ENCODE data around the gene DENND4C.

DENND4C gene

DNA sequence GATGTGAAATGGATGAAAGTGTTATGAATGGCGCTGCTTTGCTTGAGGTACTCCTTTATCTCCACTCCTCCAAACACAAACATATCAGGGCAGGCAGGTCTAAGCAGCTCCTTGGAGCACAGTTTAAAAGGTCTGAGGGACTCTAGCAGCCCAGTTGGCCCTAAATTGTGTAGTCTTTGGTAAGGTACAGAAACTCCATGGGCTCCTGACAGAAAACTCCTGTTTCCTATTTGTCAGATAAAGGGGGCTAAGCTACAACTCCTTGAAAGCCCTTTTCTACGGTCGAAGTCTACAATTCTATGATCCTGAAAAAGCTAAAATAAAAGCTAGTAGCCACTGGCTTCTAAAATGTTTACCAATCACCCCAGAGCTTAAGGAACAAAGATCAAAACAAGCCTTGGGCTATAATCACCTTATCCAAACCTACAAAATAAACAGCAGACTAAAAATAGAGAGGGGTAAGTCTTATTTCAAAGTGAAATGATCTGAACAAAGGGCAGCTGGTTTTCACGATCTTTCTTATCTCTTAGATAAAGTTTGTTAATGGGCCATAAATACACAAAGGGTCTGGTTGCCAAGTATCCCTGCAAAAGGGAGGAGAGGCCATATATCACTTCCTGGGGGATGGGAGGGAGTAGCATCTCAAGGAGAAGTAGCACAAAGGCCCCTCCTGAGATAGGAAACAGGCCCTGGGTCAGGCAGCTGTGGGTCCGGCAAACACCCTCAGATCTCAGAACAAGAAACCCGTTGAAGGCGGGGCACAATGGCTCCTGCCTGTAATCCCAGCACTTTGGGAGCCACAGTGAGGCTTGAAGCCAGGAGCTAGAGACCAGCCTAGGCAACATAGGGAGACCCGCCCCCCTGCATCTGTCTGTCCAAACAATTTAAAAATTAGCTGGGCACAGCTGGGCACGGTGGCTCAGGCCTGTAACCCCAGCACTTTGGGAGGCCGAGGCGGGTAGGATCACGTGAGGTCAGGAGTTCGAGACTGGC lies 28.3 kb upstream of the DENND4C start:
- TF ChIP-seq, protein P1, sequence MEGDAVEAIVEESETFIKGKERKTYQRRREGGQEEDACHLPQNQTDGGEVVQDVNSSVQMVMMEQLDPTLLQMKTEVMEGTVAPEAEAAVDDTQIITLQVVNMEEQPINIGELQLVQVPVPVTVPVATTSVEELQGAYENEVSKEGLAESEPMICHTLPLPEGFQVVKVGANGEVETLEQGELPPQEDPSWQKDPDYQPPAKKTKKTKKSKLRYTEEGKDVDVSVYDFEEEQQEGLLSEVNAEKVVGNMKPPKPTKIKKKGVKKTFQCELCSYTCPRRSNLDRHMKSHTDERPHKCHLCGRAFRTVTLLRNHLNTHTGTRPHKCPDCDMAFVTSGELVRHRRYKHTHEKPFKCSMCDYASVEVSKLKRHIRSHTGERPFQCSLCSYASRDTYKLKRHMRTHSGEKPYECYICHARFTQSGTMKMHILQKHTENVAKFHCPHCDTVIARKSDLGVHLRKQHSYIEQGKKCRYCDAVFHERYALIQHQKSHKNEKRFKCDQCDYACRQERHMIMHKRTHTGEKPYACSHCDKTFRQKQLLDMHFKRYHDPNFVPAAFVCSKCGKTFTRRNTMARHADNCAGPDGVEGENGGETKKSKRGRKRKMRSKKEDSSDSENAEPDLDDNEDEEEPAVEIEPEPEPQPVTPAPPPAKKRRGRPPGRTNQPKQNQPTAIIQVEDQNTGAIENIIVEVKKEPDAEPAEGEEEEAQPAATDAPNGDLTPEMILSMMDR (IDR thresholded peaks at IDR 0.05), result no peak
- no peak for DNase-seq (ENCODE audit: low spot score)
- Histone ChIP-seq H3K27ac (no peak overlapping the region), H3K4me3 (no peak overlapping the region)

DNA sequence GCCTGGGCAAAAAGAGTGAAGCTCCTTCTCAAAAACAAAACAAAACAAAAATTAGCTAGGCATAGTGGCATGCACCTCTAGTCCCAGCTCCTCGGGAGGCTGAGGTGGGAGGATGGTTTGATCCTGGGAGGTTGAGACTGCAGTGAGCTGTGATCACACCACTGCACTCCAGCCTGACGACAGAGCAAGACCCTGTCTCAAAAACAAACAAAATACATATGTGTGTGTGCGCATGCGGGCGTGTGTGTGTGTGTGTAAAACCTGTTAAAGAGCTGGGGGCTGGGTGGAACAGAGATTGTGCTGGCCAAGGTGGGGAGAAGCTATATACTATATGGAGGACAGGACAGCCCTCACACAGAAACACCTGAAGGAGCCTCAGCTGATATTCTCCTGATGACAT lies 27.4 kb upstream of the DENND4C start:
- no peak overlapping the region for H3K4me3 ChIP-seq
- no peak for DNase-seq (ENCODE audit: low spot score)
- TF ChIP-seq, protein P1 (IDR thresholded peaks at IDR 0.05), result no peak
- no peak overlapping the region for H3K27ac ChIP-seq

DNA sequence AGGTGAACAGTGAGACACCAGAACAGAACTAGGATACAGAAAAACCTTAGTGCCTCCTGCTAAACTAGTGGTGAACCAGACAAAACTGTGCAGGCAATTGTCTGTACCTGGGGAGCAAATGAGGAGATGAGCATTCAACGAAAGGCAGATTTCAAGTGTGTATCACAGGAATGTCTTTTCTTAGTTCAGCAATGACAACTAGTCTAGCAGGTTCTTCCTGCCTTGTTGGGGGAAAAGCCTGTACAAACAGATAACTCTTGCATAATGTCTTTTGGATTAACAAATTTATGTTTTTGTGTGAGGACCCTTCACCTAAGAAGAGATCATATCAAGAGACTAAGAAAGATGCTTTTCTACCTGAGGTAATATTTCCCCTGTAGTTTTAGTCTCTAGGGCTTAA lies 21.8 kb upstream of the DENND4C start:
- DNase-seq (ENCODE audit: low spot score), result no peak
- TF ChIP-seq, protein P1 (IDR thresholded peaks at IDR 0.05), result no peak
- H3K27ac ChIP-seq, result no peak overlapping the region
- H3K4me3 ChIP-seq, result no peak overlapping the region

DNA sequence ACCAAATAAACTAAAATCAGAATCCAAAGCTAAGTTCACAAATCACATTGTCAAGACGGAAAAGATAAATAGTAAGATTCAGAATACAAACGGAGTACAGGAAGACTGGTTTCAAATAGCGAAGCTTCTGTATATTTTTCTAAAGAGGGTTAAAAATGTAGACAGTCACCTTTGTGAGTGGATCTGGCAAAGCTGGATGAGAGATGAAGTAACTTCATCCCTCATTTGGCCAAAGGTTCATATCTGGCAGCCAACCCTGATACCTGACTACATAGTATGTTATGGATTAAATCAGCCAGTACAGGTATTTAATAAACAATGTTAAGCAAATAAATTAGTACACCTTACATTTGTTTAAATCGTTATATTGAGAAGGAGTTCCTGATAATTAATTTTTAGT lies 21.3 kb upstream of the DENND4C start:
- no peak overlapping the region for H3K27ac ChIP-seq
- DNase-seq (ENCODE audit: low spot score), result no peak
- TF ChIP-seq, protein P1 (IDR thresholded peaks at IDR 0.05), result no peak

DNA sequence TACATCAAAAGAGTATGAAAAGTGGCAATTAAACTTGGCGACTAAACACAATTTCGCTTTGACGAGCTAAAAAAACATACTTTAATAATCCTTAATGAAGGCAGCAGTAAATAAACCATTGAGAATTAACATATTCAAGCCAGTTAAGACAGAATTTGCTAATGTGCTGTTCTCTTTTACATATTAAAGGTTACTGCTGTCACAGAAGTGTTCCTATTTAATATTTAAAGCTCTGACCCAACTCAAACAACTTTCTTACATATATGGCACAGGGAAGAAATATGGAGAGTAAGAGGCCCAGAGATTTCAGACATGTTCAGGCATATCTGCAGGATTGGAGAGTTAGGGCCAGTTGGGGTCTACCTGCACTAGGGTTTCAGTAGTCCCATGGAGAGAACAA lies 16.7 kb upstream of the DENND4C start:
- TF ChIP-seq, protein P1 (IDR thresholded peaks at IDR 0.05), result no peak
- Histone ChIP-seq H3K27ac (no peak overlapping the region), H3K4me3 (no peak overlapping the region)
- no peak for DNase-seq (ENCODE audit: low spot score)

More for the DNA sequence above, 21.3 kb upstream of the DENND4C start:
- no peak overlapping the region for H3K4me3 ChIP-seq

DNA sequence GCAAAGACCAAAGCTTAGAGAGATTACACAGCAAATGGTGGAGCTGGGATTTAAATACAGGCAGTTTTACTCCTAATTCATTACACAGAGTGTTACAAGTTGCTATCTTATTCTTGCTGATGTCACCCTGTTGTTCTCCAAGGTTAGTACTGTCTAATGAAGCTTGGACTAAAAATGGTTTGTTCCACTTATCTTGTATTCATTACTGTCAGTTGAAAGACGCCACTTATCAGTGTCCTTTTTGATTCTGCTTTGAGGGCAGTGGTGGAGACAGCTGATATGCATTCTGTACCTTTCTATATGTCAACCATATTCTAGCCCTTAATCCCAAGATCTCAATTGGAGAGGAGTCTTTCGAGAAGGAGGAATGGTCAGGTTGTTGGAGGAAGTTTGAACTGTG lies 14.0 kb upstream of the DENND4C start:
- TF ChIP-seq, protein P1 (IDR thresholded peaks at IDR 0.05), result no peak
- Histone ChIP-seq H3K4me3 (no peak overlapping the region), H3K27ac (no peak overlapping the region)
- DNase-seq (ENCODE audit: low spot score), result no peak

DNA sequence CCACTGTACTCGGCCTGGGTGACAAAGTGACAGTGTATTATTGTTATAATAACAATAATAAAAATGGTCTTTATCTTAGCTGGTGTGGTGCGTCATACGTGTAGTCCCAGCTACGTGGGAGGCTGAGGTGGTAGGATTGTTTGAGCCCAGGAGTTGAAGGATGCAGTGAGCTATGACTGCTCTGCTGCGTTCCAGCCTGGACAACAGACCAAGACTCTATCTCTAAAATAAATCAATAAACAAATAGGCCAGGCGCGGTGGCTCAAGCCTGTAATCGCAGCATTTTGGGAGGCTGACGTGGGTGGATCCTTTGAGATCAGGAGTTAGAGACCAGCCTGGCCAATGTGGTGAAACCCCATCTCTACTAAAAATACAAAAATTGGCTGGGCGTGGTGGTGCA lies 9.2 kb upstream of the DENND4C start:
- no peak for DNase-seq (ENCODE audit: low spot score)
- TF ChIP-seq, protein P1 (IDR thresholded peaks at IDR 0.05), result no peak
- no peak overlapping the region for H3K27ac ChIP-seq
- H3K4me3 ChIP-seq, result no peak overlapping the region

Data from coronary artery (tissue), 2 donors.